Panc1 (cell line): Measurements from ENCODE around the gene ATP6V0C. TPM values are rescaled to one million over a fixed set of nuclear protein-coding genes. Genes with fewer than 3 reads are reported as not detected.
A peak's percentile ranks its signal among the peaks of the same experiment; 100 is the strongest.
"Not testable (repeated sequence)": the region's sequence is repeated elsewhere in the genome, so short reads cannot be mapped to it uniquely, and the experiment has no call there.

Source experiments
- ATAC-seq: fragments of 200-7000 bp; cut with Tn5 transposase; 2 replicates; pipeline ENCODE4 v1.9.1; 2020; ENCODE audit warnings: mild to moderate bottlenecking, moderate library complexity
- BruUV-seq: library from RNA; stranded (reverse); fragments of 400-500 nt; replicated peaks from 2 replicates; lab custom pipeline; 2021; lab: Mats Ljungman, UMichigan
- CTCF ChIA-PET: fragments of 300-600 bp; sonication (Branson Sonifier 250); formaldehyde crosslinking; loops from one replicate; lab custom pipeline; 2022; ENCODE audit warnings: antibody characterized with exemption; lab: Charles Lee
- POLR2A ChIA-PET: fragments of 300-600 bp; sonication (Branson Sonifier 250); formaldehyde crosslinking; loops from one replicate; lab custom pipeline; 2022; ENCODE audit warnings: antibody characterized with exemption; lab: Charles Lee
- DNase-seq: peaks from one replicate; pipeline ENCODE4 v3.0.0-alpha.2; 2010; ENCODE audit warnings: low read depth, low spot score
- H3K27ac ChIP-seq: 2 replicates; pipeline ENCODE4 v1.5.1; 2011; ENCODE audit warnings: mild to moderate bottlenecking, low read length, inconsistent platforms
- H3K27me3 ChIP-seq: fragments of 200-500 bp; sonication (Bioruptor generic); 2 replicates; pipeline ENCODE4 v1.6.0; 2014; ENCODE audit warnings: low read length, inconsistent platforms; ENCODE audit not compliant: control insufficient read depth, insufficient read depth
- H3K36me3 ChIP-seq: fragments of 200-500 bp; sonication (Bioruptor generic); 2 replicates; pipeline ENCODE4 v1.5.1; 2014; ENCODE audit warnings: inconsistent platforms, mild to moderate bottlenecking, low read length, moderate library complexity; ENCODE audit not compliant: control insufficient read depth, insufficient read depth
- H3K4me1 ChIP-seq: 2 replicates; pipeline ENCODE4 v1.5.1; 2011; ENCODE audit warnings: inconsistent platforms, mild to moderate bottlenecking, low read length, moderate library complexity; ENCODE audit not compliant: control insufficient read depth, insufficient read depth
- H3K4me3 ChIP-seq, 2 experiments: 2 replicates each; pipeline ENCODE4 v1.5.1; 2011 to 2012; ENCODE audit warnings: low read depth in 2 of 2, low read length in 2 of 2, mild to moderate bottlenecking in 2 of 2, inconsistent platforms in 1 of 2, moderate library complexity in 1 of 2
- H3K9me3 ChIP-seq: fragments of 200-500 bp; sonication (Bioruptor generic); 2 replicates; pipeline ENCODE4 v1.5.1; 2014; ENCODE audit warnings: low read depth, mild to moderate bottlenecking, inconsistent platforms, low read length, moderate library complexity; ENCODE audit not compliant: control insufficient read depth, insufficient read depth
- in situ Hi-C: cut with HindIII; loops from 2 replicates; pipeline ENCODE4 v1.10.0; 2016; ENCODE audit warnings: low sequenced_read_pairs, low pct_unique_long_range_greater_than_20kb
- intact Hi-C: fragments of 100-400 bp; cut with micrococcal nuclease; formaldehyde crosslinking; loops from one replicate; pipeline ENCODE4 v1.10.0; 2022; ENCODE audit not compliant: unreplicated experiment
- total RNA-seq: library from RNA; stranded (reverse); gene quantifications from one replicate; pipeline ENCODE4 v1.2.1, GENCODE V29; 2021; ENCODE audit not compliant: unreplicated experiment

Gene ATP6V0C
- total RNA-seq, 1 experiment from 2014 or later = 282 TPM

- H3K27me3 ChIP-seq, CTCF ChIA-PET, H3K36me3 ChIP-seq, H3K9me3 ChIP-seq, in situ Hi-C loops, POLR2A ChIA-PET, H3K4me1 ChIP-seq, intact Hi-C loops, DNase-seq, ATAC-seq, H3K27ac ChIP-seq, H3K4me3 ChIP-seq, BruUV-seq: not testable (repeated sequence)
Observed at GRCh38 chr16:2541409-2541808, 27.7 kb downstream of the ATP6V0C start.

GRCh38 chr16:2543771-2544170 lies 30.0 kb downstream of the ATP6V0C start:
- ATAC-seq, H3K27me3 ChIP-seq, H3K27ac ChIP-seq, intact Hi-C loops, H3K4me1 ChIP-seq, BruUV-seq, H3K4me3 ChIP-seq, POLR2A ChIA-PET, CTCF ChIA-PET, DNase-seq, H3K9me3 ChIP-seq, H3K36me3 ChIP-seq, in situ Hi-C loops: not testable (repeated sequence)

- intact Hi-C loops, ATAC-seq, H3K9me3 ChIP-seq, H3K27ac ChIP-seq, CTCF ChIA-PET, H3K27me3 ChIP-seq, H3K36me3 ChIP-seq, POLR2A ChIA-PET, DNase-seq, H3K4me1 ChIP-seq, H3K4me3 ChIP-seq, in situ Hi-C loops: not testable (repeated sequence)
- BruUV-seq = TSS peak; percentile 80
Observed at GRCh38 chr16:2550283-2550878, 36.6 kb downstream of the ATP6V0C start.

- intact Hi-C loops, H3K27me3 ChIP-seq, DNase-seq, H3K4me3 ChIP-seq, ATAC-seq, H3K4me1 ChIP-seq, in situ Hi-C loops, H3K27ac ChIP-seq, H3K36me3 ChIP-seq, POLR2A ChIA-PET, BruUV-seq, H3K9me3 ChIP-seq: not testable (repeated sequence)
- CTCF ChIA-PET = interaction anchor here (0.7 kb wide), 1 partner anchor 280 kb away, joined by 7 read pairs; no protein-coding TSS in a partner anchor
Observed at GRCh38 chr16:2551420-2551889, 37.7 kb downstream of the ATP6V0C start.

DNA sequence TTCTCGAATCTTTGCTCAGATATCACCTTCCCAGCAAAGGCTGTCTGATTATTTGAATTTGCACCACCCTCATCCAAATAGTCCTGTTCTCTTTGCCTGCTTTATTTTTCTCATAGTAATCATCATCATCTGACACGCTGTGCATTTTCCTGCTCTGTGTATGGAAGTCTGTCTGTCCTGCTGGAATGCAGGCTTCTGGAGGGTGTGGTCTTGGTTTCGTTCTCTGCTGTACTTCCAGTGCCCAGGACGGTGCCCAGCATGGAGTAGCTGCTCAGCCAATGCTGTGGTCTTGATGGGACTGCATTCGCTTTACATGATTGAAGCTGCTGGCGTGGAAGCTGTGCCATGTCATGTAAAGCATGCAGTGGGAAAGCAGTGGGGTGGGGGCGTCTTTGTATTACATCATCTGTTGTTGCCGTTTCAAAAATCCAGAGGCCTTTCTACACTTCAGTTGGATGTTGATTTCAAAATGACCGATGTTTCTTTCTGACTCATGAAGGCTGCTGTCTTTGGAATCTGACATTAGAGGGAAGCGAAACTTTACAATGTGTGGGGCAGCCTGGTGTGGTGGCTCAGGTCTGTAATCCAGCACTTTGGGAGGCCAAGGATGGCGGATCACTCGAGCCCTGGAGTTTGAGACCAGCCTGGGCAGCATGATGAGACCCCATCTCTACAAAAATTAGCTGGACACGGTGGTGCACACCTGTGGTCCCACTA lies 41.1 kb downstream of the ATP6V0C start:
- POLR2A ChIA-PET, DNase-seq, H3K9me3 ChIP-seq, H3K4me3 ChIP-seq, H3K27me3 ChIP-seq, H3K36me3 ChIP-seq, H3K27ac ChIP-seq, in situ Hi-C loops, intact Hi-C loops, CTCF ChIA-PET, H3K4me1 ChIP-seq: not testable (repeated sequence)
- TSS peak; percentile 73 for BruUV-seq
- peak; percentile 55; the same call in 1 of the 2 replicates for ATAC-seq

GRCh38 chr16:2557150-2557549 lies 43.4 kb downstream of the ATP6V0C start:
- BruUV-seq, in situ Hi-C loops, H3K9me3 ChIP-seq, H3K4me1 ChIP-seq, POLR2A ChIA-PET, intact Hi-C loops, H3K36me3 ChIP-seq, CTCF ChIA-PET, DNase-seq, H3K27ac ChIP-seq, ATAC-seq, H3K27me3 ChIP-seq, H3K4me3 ChIP-seq: not testable (repeated sequence)

DNA sequence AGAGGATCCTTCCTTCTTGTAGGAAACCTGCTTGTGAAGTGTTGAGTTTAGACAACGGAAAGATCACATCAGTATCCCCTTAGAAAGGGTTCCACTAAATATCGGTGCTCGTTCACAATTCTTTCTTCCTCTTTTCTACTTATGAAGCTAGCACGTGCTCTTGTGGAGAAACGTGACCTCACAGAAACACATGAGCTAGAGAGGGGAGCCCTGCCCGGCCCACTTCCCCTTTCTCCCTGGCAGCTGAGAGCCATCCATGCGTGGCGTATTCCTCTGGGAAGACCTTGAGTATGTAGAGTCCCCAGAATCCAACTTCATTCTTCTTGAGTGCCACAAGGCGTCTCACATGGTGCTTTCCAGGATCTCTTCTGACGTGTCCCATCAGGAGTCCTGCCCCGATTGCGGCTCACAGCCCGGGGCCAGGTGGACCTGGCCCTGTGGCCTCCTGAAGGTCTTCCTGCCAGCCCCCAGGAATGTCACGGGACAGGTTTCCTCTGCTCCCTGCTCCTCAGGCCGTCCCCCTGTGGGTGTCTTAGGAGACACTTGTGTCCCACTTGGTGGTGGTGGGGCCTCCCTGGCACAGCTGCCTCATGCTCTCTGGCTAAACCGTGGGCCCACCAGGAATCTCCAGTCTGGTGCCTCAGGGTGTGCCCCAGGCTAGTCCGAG lies 46.5 kb downstream of the ATP6V0C start:
- DNase-seq, in situ Hi-C loops, H3K9me3 ChIP-seq, intact Hi-C loops, POLR2A ChIA-PET, H3K4me1 ChIP-seq, H3K4me3 ChIP-seq, H3K36me3 ChIP-seq, H3K27me3 ChIP-seq, CTCF ChIA-PET, BruUV-seq, H3K27ac ChIP-seq: not testable (repeated sequence)
- ATAC-seq = peak; percentile 45
